GM12873 (cell line): ENCODE measurements around the gene ELP4.

Experiments used
- CTCF ChIP-seq: IDR thresholded peaks from 2 replicates; pipeline ENCODE4 v1.5.1; 2012; ENCODE audit warnings: low read depth, mild to moderate bottlenecking, moderate library complexity, low read length, control low read depth; ENCODE audit not compliant: insufficient read depth; ENCODE audit errors: missing control alignments

ELP4 gene

GRCh38 chr11:31484497-31484896 is 25.1 kb upstream of the ELP4 start:
- TF ChIP-seq CTCF: no peak

GRCh38 chr11:31487848-31488247 is 21.7 kb upstream of the ELP4 start:
- TF ChIP-seq CTCF: peak; percentile 36

GRCh38 chr11:31492320-31492913 is 17.1 kb upstream of the ELP4 start:
- TF ChIP-seq CTCF: no peak

GRCh38 chr11:31493235-31493634 is 16.3 kb upstream of the ELP4 start:
- TF ChIP-seq CTCF: no peak

GRCh38 chr11:31499576-31500178 is 9.9 kb upstream of the ELP4 start:
- TF ChIP-seq CTCF: no peak

GRCh38 chr11:31500560-31500959 is 9.0 kb upstream of the ELP4 start:
- TF ChIP-seq CTCF: no peak

- TF ChIP-seq CTCF: no peak
Measured at GRCh38 chr11:31509051-31509428, 527 bp upstream of the ELP4 start.
